GM12878 (cell line): ENCODE measurements around the gene ERFL.

Experiments
- CHD2 ChIP-seq: IDR thresholded peaks from 2 replicates; pipeline ENCODE4 v1.6.1; 2011; ENCODE audit warnings: low read depth, low read length, improper control_type of control experiment, borderline replicate concordance
- DPF2 ChIP-seq: fragments of 450-650 bp; IDR thresholded peaks from 2 replicates; pipeline ENCODE4 v1.6.1; 2017; ENCODE audit warnings: mild to moderate bottlenecking
- EED ChIP-seq: sonication (generic); IDR thresholded peaks from 2 replicates; pipeline ENCODE4 v1.6.1; 2016; ENCODE audit warnings: antibody characterized with exemption, low read depth
- EGR1 ChIP-seq, 2 experiments: IDR thresholded peaks; 1 replicate in 1 of 2; 2 replicates in 1 of 2; pipeline ENCODE4 v1.6.1; 2011 to 2012; ENCODE audit warnings: low read depth in 2 of 2, low read length in 2 of 2, borderline replicate concordance in 1 of 2, mild to moderate bottlenecking in 1 of 2, moderate library complexity in 1 of 2
- EP300 ChIP-seq, 2 experiments: fragments of 150-350 bp in 1 of 2; IDR thresholded peaks; 2 replicates each; pipeline ENCODE4 v1.6.1; 2011 to 2012; ENCODE audit warnings: low read depth in 2 of 2, low read length in 2 of 2, borderline replicate concordance in 1 of 2, improper control_type of control experiment in 1 of 2, inconsistent platforms in 1 of 2; ENCODE audit not compliant: control insufficient read depth in 1 of 2
- EZH2 ChIP-seq: IDR thresholded peaks from 2 replicates; pipeline ENCODE4 v1.6.1; 2012; ENCODE audit warnings: low read depth, mild to moderate bottlenecking, control low read depth, inconsistent platforms, low read length, borderline replicate concordance; ENCODE audit not compliant: control insufficient read depth
- GABPA ChIP-seq: IDR thresholded peaks from 2 replicates; pipeline ENCODE4 v1.6.1; 2014; ENCODE audit warnings: antibody characterized with exemption, low read depth, mild to moderate bottlenecking, inconsistent platforms
- RAD21 ChIP-seq: IDR thresholded peaks from 2 replicates; pipeline ENCODE4 v1.6.1; 2011; ENCODE audit warnings: mild to moderate bottlenecking, low read depth, low read length, moderate library complexity; ENCODE audit not compliant: insufficient read depth
- ZNF592 ChIP-seq: fragments of 450-650 bp; IDR thresholded peaks from 2 replicates; pipeline ENCODE4 v1.6.1; 2017; ENCODE audit warnings: mild to moderate bottlenecking, moderate library complexity
- TF ChIP-seq, protein P1 (sequence below), 3 experiments: IDR thresholded peaks in 2 of 3; conservative IDR thresholded peaks in 1 of 3; 2 replicates each; pipeline ENCODE4 v1.5.1; 2011; ENCODE audit warnings: low read depth in 3 of 3, low read length in 3 of 3, mild to moderate bottlenecking in 3 of 3, control low read depth in 2 of 3, moderate library complexity in 2 of 3, inconsistent platforms in 1 of 3, mixed read lengths in 1 of 3; ENCODE audit not compliant: control insufficient read depth in 2 of 3, insufficient read depth in 1 of 3; ENCODE audit errors: extremely low read depth in 1 of 3

- TF ChIP-seq, protein P1, sequence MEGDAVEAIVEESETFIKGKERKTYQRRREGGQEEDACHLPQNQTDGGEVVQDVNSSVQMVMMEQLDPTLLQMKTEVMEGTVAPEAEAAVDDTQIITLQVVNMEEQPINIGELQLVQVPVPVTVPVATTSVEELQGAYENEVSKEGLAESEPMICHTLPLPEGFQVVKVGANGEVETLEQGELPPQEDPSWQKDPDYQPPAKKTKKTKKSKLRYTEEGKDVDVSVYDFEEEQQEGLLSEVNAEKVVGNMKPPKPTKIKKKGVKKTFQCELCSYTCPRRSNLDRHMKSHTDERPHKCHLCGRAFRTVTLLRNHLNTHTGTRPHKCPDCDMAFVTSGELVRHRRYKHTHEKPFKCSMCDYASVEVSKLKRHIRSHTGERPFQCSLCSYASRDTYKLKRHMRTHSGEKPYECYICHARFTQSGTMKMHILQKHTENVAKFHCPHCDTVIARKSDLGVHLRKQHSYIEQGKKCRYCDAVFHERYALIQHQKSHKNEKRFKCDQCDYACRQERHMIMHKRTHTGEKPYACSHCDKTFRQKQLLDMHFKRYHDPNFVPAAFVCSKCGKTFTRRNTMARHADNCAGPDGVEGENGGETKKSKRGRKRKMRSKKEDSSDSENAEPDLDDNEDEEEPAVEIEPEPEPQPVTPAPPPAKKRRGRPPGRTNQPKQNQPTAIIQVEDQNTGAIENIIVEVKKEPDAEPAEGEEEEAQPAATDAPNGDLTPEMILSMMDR (IDR thresholded peaks at IDR 0.05 in 2 of 3, conservative IDR thresholded peaks at IDR 0.05 in 1 of 3; ENCODE audit: control insufficient read depth in 2 of 3, extremely low read depth in 1 of 3, insufficient read depth in 1 of 3, low read depth in 3 of 3, low read length in 3 of 3), result no peak
- no peak for TF ChIP-seq EED
- no peak for TF ChIP-seq DPF2
- no peak for TF ChIP-seq EZH2
- no peak for TF ChIP-seq ZNF592
- no peak for TF ChIP-seq RAD21
- no peak for TF ChIP-seq EGR1 (IDR thresholded peaks at IDR 0.05; ENCODE audit: borderline replicate concordance in 1 of 2, low read depth in 2 of 2, low read length in 2 of 2)
- TF ChIP-seq EP300 (IDR thresholded peaks at IDR 0.05; ENCODE audit: borderline replicate concordance in 1 of 2, control insufficient read depth in 1 of 2, low read depth in 2 of 2, low read length in 2 of 2), result no peak
- no peak for TF ChIP-seq GABPA
- TF ChIP-seq CHD2, result no peak
These were observed 30.3 kb upstream of the ERFL start for GRCh38 chr19:41958367-41959055.
